SH-SY5Y (cell line): Measurements from ENCODE around the gene RTF2.

Experiments
- GATA2 ChIP-seq: IDR thresholded peaks from 2 replicates; pipeline ENCODE4 v1.6.1; 2011; ENCODE audit warnings: mild to moderate bottlenecking, low read depth, low read length
- GATA3 ChIP-seq: IDR thresholded peaks from 2 replicates; pipeline ENCODE4 v1.6.1; 2011; ENCODE audit warnings: low read depth, mild to moderate bottlenecking, low read length, moderate library complexity

DNA sequence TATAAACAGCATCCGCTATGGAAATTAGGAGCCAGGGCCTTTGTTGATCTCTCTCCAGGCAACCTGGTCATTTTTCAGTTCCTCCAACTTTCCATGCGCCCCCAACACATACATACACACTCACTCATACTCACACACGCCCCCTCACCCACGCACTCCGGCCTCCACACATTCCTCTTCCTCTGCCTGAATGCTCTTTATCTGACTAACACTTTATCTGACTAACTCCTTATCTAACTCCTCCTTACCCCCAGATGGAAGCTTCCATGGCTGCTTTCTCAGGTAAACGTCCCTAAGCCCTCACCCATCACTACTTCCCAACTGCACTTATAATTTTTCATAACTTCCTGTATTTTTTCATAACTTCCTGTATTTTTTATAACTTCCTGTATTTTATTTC is 38.9 kb upstream of the RTF2 start:
- TF ChIP-seq GATA2 (no peak), GATA3 (no peak)
